Upper lobe of left lung (tissue), 6 donors: ENCODE data around the gene YPEL3. TPM values are rescaled to one million over a fixed set of nuclear protein-coding genes. Genes with fewer than 3 reads are reported as not detected.

Source experiments
- ATAC-seq, 2 donors: fragments of 200-7000 bp; cut with Tn5 transposase; one replicate each; pipeline ENCODE4 v1.9.1; 2022; ENCODE audit warnings: mild to moderate bottlenecking in 2 of 2, moderate library complexity in 2 of 2; ENCODE audit not compliant: low FRiP score in 2 of 2
- DNase-seq, 2 donors: peaks; one replicate each; pipeline ENCODE4 v3.0.0-alpha.2; 2019 to 2020
- H3K27ac ChIP-seq, 4 donors: fragments of 200-600 bp; sonication (generic); one replicate each; pipeline ENCODE4 v1.5.1; 2016 to 2019
- H3K27me3 ChIP-seq, 4 donors: fragments of 200-600 bp; sonication (generic); one replicate each; pipeline ENCODE4 v1.5.1; 2017 to 2019
- H3K36me3 ChIP-seq, 4 donors: fragments of 200-600 bp; sonication (generic); one replicate each; pipeline ENCODE4 v1.5.1; 2016 to 2019
- H3K4me1 ChIP-seq, 4 donors: fragments of 200-600 bp; sonication (generic); one replicate each; pipeline ENCODE4 v1.5.1; 2018 to 2019
- H3K4me3 ChIP-seq, 4 donors: fragments of 200-600 bp; sonication (generic); one replicate each; pipeline ENCODE4 v1.5.1; 2017 to 2019; ENCODE audit warnings: mild to moderate bottlenecking in 2 of 4, moderate library complexity in 1 of 4
- H3K9me3 ChIP-seq, 4 donors: fragments of 200-600 bp; sonication (generic); one replicate each; pipeline ENCODE4 v1.5.1; 2018 to 2019
- EP300 ChIP-seq, 4 donors: sonication (generic); formaldehyde crosslinking; IDR thresholded peaks; one replicate each; pipeline ENCODE4 v1.5.1; 2017; ENCODE audit warnings: antibody characterized with exemption in 4 of 4, control low read depth in 2 of 4
- POLR2A ChIP-seq, 4 donors: fragments of 450-650 bp; IDR thresholded peaks; one replicate each; pipeline ENCODE4 v1.5.1; 2016 to 2017; ENCODE audit warnings: antibody characterized with exemption in 4 of 4, mild to moderate bottlenecking in 2 of 4
- POLR2AphosphoS5 ChIP-seq, 2 donors: sonication (generic); formaldehyde crosslinking; IDR thresholded peaks; one replicate each; pipeline ENCODE4 v1.5.1; 2017; ENCODE audit warnings: antibody characterized with exemption in 2 of 2
- WGBS, 2 donors: methylation state at CpG; one replicate each; pipeline ENCODE4 v1.1.5; 2017 to 2018; 5-methylcytosine and 5-hydroxymethylcytosine counted together
- total RNA-seq, 6 donors: library from RNA; depleted of rRNA in 4 of 6; stranded (reverse); fragments of >200 nt in 4 of 6; gene quantifications; one replicate each; pipeline versions ENCODE4 v1.1.0 to v1.2.1, GENCODE V29; 2016 to 2021
- TF ChIP-seq, protein P1 (sequence below), 6 experiments: fragments of 450-650 bp in 4 of 6; fragments of 200-600 bp in 2 of 6; sonication (generic) in 2 of 6; IDR thresholded peaks; one replicate each; pipeline ENCODE4 v1.5.1; 2016 to 2019; ENCODE audit warnings: antibody characterized with exemption in 6 of 6
- donor health status: DM: no; HTN: no; CAD: no; lungs with moderate emphysema.
- donor health status: DM: no; HTN: yes; CAD: no; lungs with severe emphysema.

Gene YPEL3
- total RNA-seq, 6 donors from 2014 or later: 81.5 to 228 (median 116) TPM

DNA sequence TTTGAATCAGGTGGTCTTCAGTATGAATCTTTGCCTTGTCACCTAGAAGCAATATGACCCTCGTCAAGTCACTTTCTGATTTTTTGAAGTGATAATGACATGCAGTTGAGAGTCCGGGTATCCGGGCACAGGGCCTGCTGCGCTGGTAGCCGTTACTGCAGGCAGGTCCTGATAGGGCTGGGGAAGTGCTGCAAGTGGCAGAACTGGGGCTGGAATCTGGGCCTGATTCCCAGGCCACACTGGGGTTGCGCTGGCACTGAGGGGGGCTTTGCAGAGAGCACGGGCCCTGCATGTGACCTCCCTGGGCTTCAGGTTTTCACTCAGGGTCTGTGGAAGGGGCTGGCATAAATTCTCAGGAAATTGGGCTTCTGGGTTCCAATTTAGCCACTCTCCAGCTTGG is 17.3 kb downstream of the YPEL3 start:
- Histone ChIP-seq H3K27ac (no peak overlapping the region), H3K4me1 (peaks cover 20 to 38% (median 28%) of the 10 kb centered on the region in 4 donors), H3K27me3 (no peaks in the 10 kb centered on the region), H3K36me3 (peaks cover 16 to 63% (median 54%) of the 10 kb centered on the region in 4 donors), H3K4me3 (no peak overlapping the region), H3K9me3 (no peaks in the 10 kb centered on the region)
- ATAC-seq (no peak), DNase-seq (no peak)
- WGBS, 2 donors: 88 to 91% methylated on average over 2 to 7 of the region's 7 CpGs
- no peak for TF ChIP-seq POLR2A (IDR thresholded peaks at IDR 0.05)
- no peak for TF ChIP-seq EP300 (IDR thresholded peaks at IDR 0.05)
- TF ChIP-seq, protein P1, sequence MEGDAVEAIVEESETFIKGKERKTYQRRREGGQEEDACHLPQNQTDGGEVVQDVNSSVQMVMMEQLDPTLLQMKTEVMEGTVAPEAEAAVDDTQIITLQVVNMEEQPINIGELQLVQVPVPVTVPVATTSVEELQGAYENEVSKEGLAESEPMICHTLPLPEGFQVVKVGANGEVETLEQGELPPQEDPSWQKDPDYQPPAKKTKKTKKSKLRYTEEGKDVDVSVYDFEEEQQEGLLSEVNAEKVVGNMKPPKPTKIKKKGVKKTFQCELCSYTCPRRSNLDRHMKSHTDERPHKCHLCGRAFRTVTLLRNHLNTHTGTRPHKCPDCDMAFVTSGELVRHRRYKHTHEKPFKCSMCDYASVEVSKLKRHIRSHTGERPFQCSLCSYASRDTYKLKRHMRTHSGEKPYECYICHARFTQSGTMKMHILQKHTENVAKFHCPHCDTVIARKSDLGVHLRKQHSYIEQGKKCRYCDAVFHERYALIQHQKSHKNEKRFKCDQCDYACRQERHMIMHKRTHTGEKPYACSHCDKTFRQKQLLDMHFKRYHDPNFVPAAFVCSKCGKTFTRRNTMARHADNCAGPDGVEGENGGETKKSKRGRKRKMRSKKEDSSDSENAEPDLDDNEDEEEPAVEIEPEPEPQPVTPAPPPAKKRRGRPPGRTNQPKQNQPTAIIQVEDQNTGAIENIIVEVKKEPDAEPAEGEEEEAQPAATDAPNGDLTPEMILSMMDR (IDR thresholded peaks at IDR 0.05): no peak
- TF ChIP-seq POLR2AphosphoS5 (IDR thresholded peaks at IDR 0.05): no peak

DNA sequence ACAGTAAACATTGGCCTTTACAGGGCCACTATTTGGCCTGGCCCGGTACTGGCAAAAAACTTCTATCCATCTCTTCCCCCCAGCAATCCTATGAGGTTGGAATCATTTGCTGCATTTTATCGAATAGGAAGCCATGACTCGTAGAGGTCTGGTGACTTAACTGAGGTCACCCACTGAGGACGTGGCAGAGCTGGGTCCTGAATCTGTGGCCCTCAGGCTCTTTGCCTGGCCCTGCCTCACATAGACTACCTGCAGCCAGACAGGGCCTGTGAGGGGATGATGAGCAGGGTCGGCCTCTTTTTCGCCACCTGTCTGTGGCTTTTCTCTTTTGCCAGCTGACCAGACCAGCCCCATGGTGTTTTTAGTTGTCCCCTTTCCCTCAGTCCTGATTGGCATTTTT is 18.4 kb downstream of the YPEL3 start:
- DNase-seq (no peak), ATAC-seq (no peak)
- Histone ChIP-seq H3K27ac (peak overlapping the region in 1 of 4 donors; percentile 94), H3K4me3 (peak overlapping the region in 1 of 4 donors; percentile 100), H3K36me3 (peaks cover 11 to 63% (median 44%) of the 10 kb centered on the region in 4 donors), H3K27me3 (no peaks in the 10 kb centered on the region), H3K4me1 (peaks cover 20 to 38% (median 28%) of the 10 kb centered on the region in 4 donors), H3K9me3 (no peaks in the 10 kb centered on the region)
- WGBS, 2 donors: 75 to 78% methylated on average over 6 of the region's 6 CpGs
- no peak for TF ChIP-seq POLR2AphosphoS5 (IDR thresholded peaks at IDR 0.05)
- TF ChIP-seq, protein P1 (IDR thresholded peaks at IDR 0.05): no peak
- TF ChIP-seq EP300 (IDR thresholded peaks at IDR 0.05): no peak
- no peak for TF ChIP-seq POLR2A (IDR thresholded peaks at IDR 0.05)

DNA sequence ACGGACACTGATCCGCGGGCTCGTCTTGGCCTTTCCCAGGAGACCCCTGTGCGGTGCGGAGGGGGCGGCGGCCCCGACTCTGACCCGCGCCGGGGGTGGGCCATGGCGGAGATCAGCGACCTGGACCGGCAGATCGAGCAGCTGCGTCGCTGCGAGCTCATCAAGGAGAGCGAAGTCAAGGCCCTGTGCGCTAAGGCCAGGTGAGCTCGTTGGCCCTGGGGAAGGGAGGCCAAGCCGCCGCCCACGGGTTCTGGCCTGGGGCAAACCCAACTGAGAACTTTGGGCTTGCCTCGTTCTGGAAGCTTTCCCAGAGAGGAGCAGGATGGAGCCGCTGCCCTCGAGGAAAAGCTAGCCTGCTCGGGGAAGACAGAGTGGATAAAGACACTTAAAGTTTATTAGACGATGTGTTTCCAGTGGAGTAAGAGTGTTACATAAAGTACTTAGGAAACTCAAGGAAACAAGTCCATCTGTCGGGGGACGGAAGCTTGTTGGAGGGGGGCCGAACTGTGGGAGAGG is 19.7 kb downstream of the YPEL3 start:
- ATAC-seq (peak; percentile 7 to 45), DNase-seq (no peak)
- WGBS, 2 donors: 2 to 3% methylated on average over 11 to 27 of the region's 33 CpGs
- Histone ChIP-seq H3K9me3 (no peaks in the 10 kb centered on the region), H3K27me3 (no peaks in the 10 kb centered on the region), H3K36me3 (peaks cover 7 to 62% (median 44%) of the 10 kb centered on the region in 4 donors), H3K27ac (peak overlapping the region; percentile 93 to 98 (median 96)), H3K4me1 (peaks cover 20 to 38% (median 28%) of the 10 kb centered on the region in 4 donors), H3K4me3 (peak overlapping the region; percentile 81 to 100 (median 98))
- TF ChIP-seq POLR2A (IDR thresholded peaks at IDR 0.05): no peak
- no peak for TF ChIP-seq POLR2AphosphoS5 (IDR thresholded peaks at IDR 0.05)
- TF ChIP-seq, protein P1 (IDR thresholded peaks at IDR 0.05): no peak
- no peak for TF ChIP-seq EP300 (IDR thresholded peaks at IDR 0.05)

DNA sequence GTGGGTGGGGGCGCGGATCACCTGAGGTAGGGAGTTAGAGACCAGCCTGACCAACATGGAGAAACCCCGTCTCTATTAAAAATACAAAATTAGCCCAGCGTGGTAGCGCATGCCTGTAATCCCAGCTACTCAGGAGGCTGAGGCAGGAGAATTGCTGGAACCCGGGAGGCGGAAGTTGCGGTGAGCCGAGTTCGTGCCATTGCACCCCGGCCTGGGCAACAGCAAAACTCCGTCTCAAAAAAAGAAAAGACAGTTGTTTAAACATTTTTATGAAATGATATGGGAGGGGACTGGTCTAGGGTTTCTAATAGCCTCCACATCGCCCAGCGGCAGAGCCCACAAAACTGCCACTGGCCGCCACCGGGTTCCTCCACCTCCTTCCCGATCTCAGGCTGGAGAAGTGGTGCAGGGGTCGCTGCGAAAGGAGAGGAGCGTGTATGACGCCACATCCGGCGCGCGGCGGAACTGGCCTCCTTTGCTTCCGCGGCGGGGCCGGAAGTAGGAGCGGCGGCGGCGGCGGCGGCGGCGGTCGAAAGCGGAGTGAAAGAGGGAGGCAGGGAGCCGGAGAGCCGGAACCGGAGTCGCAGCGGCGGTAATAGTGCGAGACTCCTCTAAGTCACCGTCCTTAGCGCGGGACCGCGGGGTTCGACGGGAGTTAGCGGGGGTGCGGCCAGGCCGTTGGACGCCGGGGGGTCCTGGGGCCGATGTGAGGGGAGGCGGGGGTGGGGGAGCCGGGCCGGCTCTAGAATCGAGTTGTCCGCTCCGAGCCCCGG is 20.3 kb downstream of the YPEL3 start, which contains the start of gene PPP4C:
TSS of gene PPP4C (plus strand) at position 492 of the 773 bp plus-strand sequence. CDS start 384 bp downstream, outside the sequence.
- Histone ChIP-seq H3K27me3 (no peaks in the 10 kb centered on the region), H3K4me3 (peak within 1 kb of the TSS; percentile 81 to 100 (median 98)), H3K9me3 (no peaks in the 10 kb centered on the region), H3K36me3 (peaks cover 8 to 62% (median 44%) of the 10 kb centered on the region in 4 donors), H3K27ac (peak within 1 kb of the TSS; percentile 93 to 98 (median 96)), H3K4me1 (peaks cover 20 to 39% (median 28%) of the 10 kb centered on the region in 4 donors)
- 1 to 3% methylated on average over 48 to 54 of the region's 67 CpGs for WGBS, 2 donors
- TF ChIP-seq EP300 (IDR thresholded peaks at IDR 0.05) (peak in 1 of 4 donors; percentile 28), POLR2AphosphoS5 (IDR thresholded peaks at IDR 0.05) (peak; percentile 95 to 97), POLR2A (IDR thresholded peaks at IDR 0.05) (peak in 3 of 4 donors; percentile 63 to 90 (median 80))
- TF ChIP-seq, protein P1 (IDR thresholded peaks at IDR 0.05): peak in 2 of 6 experiments; percentile 21 to 24
- peak; percentile 92 to 97 for ATAC-seq
- DNase-seq: peak; percentile 93 to 99
